SU-DHL-6 (cell line): ENCODE results near the gene KRTAP2-1.

Experiments used
- CTCF ChIP-seq: fragments of 200-600 bp; sonication (generic); IDR thresholded peaks from one replicate; pipeline ENCODE4 v1.5.1; 2017; ENCODE audit warnings: antibody characterized with exemption, mild to moderate bottlenecking, low read length, moderate library complexity; ENCODE audit not compliant: insufficient read depth, poor library complexity, severe bottlenecking
- EZH2phosphoT487 ChIP-seq: fragments of 200-600 bp; sonication (generic), shearing (Covaris generic); conservative IDR thresholded peaks from 2 replicates; pipeline ENCODE4 v1.6.1; 2018; ENCODE audit warnings: mild to moderate bottlenecking, antibody characterized with exemption, low read length, moderate library complexity, mixed read lengths

- no peak for TF ChIP-seq CTCF
- no peak for TF ChIP-seq EZH2phosphoT487
Measured at GRCh38 chr17:41071606-41072360, 24.7 kb upstream of the KRTAP2-1 start.
